Coronary artery (tissue), 2 donors: ENCODE measurements around the gene CCDC78.

Experiments
- DNase-seq: peaks from one replicate; pipeline ENCODE4 v3.0.0-alpha.2; 2017; ENCODE audit warnings: low spot score
- H3K27ac ChIP-seq, 2 donors: fragments of 200-600 bp; sonication (generic); one replicate each; pipeline ENCODE4 v1.5.1; 2016 to 2019
- H3K4me3 ChIP-seq: fragments of 200-600 bp; sonication (generic); 2 replicates; pipeline ENCODE4 v1.5.1; 2016; ENCODE audit warnings: mild to moderate bottlenecking, moderate library complexity
- CTCF ChIP-seq: fragments of 200-600 bp; sonication (generic); IDR thresholded peaks from one replicate; pipeline ENCODE4 v1.5.1; 2019; ENCODE audit warnings: antibody characterized with exemption

Gene CCDC78

GRCh38 chr16:764848-765487 is 38.7 kb upstream of the CCDC78 start:
- no peak for DNase-seq
- no peak for TF ChIP-seq CTCF
- Histone ChIP-seq H3K4me3 (no peak overlapping the region), H3K27ac (no peak overlapping the region)

- no peak for TF ChIP-seq CTCF
- DNase-seq, result no peak
- Histone ChIP-seq H3K27ac (no peak overlapping the region), H3K4me3 (no peak overlapping the region)
Measured at GRCh38 chr16:764184-764750, 38.0 kb upstream of the CCDC78 start.

- TF ChIP-seq CTCF, result no peak
- H3K4me3 ChIP-seq, result no peak overlapping the region
- H3K27ac ChIP-seq, result no peak overlapping the region
- DNase-seq, result no peak
Measured at GRCh38 chr16:763369-764183, 37.3 kb upstream of the CCDC78 start.

- no peak for DNase-seq
Measured at GRCh38 chr16:762595-763268, 36.5 kb upstream of the CCDC78 start.

GRCh38 chr16:761625-762513 is 35.6 kb upstream of the CCDC78 start:
- no peak overlapping the region for H3K27ac ChIP-seq
- no peak for TF ChIP-seq CTCF
- no peak overlapping the region for H3K4me3 ChIP-seq
- no peak for DNase-seq

More at GRCh38 chr16:762595-763268, 36.5 kb upstream of the CCDC78 start:
- no peak overlapping the region for H3K27ac ChIP-seq
- no peak overlapping the region for H3K4me3 ChIP-seq
- TF ChIP-seq CTCF, result no peak

- no peak for TF ChIP-seq CTCF
- DNase-seq, result no peak
- H3K27ac ChIP-seq, result no peak within 1 kb of the TSS
- no peak within 1 kb of the TSS for H3K4me3 ChIP-seq
Measured at GRCh38 chr16:760545-761343, 34.5 kb upstream of the CCDC78 start, which contains the start of gene MSLN. Gene MSLN, plus strand, starts transcription at chr16:760734. Its CDS starts 1,947 bp downstream, at chr16:762681.
